Measurements from ENCODE around the gene VAT1.
A peak's percentile ranks its signal among the peaks of the same experiment; 100 is the strongest.
"Not testable (repeated sequence)": the region's sequence is repeated elsewhere in the genome, so short reads cannot be mapped to it uniquely, and the experiment has no call there.

Gene VAT1

GRCh38 chr17:43021741-43022512 lies at the start of gene VAT1:
TSS of gene VAT1 (minus strand) at chr17:43022385. CDS start at chr17:43022322, 63 bp downstream.
- peak; percentile 73 for DNase-seq

- no peak for DNase-seq
Observed at GRCh38 chr17:43070872-43071271, 48.7 kb upstream of the VAT1 start.

DNA sequence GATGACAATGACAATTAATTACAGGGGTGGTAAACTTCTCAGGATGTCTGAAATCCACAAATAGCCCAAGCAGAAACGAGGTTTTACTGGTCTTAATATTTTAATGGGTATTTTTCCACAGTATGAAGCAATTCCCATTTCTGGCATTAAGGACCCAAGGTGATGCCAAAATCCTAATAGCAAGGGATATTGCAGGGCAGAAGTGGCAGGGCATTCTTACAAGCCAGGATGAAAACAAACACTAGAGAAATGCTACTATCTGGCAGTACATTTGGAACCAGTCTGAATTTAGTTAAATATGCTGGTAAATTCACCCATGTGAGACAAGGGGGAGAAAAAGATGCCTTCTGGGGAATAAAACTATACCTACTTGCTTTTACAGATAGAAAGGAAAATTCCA lies 48.1 kb upstream of the VAT1 start:
- no peak for DNase-seq

DNA sequence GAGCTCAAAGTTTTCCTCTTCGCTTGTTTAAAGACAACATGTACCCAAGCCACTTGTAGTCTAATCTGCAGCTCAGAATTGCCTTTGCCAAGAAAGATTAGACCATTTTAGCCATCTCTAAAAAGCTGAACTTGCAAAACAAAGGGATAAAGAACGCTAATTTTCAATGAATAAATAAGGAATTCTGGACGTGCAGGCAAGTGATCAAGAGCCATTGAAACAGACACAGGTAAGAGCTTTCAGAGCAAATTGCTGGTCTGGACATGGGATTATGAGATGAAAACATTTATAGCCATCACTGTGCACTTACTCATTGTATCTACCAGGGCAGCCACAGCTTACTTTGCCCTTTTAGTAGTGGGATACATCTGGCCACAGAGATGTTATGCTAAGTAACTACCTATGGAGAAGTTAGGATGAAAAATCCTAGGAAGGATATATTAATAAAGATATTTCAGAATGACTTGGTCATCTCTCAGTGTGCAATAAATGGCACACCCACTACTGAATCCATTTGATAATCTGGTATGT lies 47.2 kb upstream of the VAT1 start:
- DNase-seq, result no peak

DNA sequence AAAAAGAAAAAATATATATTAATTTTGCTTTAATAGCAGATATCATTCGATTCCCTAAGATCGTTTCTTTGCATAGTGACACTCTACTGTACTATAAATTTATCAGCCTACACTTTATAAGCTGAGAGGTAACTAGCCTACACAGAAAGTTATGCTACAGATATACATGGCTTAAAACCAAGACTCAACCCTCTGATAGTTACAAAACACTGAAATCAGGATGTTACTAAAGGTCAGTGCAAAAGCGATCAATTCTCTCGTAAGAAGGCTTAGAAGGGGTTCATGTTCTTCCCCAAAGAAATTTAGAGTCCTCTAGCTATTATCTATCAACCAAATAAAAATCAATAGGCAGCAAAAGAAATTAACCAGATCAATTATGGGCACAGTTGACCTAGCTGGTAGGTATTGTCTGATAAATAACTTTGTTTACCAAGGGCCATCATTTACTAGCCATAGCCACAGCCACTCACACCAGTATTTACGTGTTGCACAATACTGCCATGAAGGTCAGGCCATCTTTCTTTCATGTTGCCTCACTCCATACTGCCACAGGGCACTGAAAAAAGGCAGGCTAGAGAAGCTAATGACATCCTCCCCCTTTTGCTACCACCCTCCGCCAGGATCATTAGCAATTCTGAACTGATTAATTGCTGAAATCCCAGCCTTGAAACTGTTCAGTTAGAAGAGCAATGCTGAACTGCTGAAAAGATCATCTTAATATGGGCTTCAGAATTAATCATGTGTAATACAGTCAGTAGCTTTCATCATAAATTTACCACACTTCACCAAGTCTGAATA lies 46.6 kb upstream of the VAT1 start:
- DNase-seq, result no peak

- DNase-seq, result no peak
Observed at GRCh38 chr17:43062984-43063638, 40.9 kb upstream of the VAT1 start.

DNA sequence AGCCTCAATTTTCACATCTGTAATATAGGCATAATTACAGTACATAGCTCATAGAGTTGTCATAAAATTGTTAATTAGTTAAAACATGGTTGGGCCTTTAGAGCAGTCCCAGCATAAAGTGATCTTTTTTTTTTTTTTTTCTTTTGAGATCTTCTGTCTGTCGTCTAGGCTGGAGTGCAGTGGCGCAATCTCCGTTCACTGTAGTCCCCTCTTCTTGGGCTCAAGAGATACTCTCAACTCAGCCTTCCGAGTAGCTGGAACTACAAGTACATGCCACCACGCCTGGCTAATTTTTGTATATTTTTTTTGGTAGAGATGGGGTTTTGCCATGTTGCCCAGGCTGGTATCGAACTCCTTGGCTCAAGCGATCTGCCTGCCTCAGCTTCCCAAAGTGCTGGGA lies 33.9 kb upstream of the VAT1 start:
- DNase-seq, result no peak

GRCh38 chr17:43053008-43053407 lies 30.8 kb upstream of the VAT1 start:
- DNase-seq, result not testable (repeated sequence)

DNA sequence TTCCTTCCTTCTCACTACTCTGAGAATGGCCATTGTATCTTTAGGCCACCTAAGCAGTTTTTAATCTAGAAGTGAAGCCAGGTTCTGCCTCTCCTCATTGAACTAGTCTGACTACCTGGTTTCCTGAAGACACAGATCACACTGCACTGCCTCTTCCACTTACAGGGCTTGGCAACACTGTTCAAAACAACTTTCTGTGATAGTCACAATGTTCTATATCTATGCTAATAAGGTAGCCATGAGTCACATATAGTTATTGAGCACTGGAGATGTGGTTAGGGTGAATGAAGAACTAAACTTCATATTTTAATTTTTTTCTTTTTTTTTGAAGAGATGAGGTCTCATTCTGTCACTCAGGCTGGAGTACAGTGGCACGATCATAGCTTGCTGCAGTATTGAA lies 29.8 kb upstream of the VAT1 start:
- DNase-seq, result no peak

DNA sequence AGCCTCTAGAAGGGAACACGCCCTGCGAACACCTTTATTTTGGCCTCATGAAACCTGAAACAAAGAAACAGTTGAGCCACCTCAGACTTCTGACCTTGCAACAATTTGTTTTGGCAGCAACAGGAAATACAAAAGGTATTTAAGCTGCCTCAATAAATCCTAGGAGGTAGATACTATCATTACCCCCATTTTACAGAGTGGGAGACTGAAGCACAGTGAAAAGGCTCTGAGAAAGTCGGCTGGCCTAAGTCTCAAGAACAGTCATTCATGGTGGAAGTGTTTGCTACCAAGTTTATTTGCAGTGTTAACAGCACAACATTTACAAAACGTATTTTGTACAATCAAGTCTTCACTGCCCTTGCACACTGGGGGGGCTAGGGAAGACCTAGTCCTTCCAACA lies 21.8 kb upstream of the VAT1 start:
- no peak for DNase-seq

- no peak for DNase-seq
Observed at GRCh38 chr17:43043307-43043706, 21.1 kb upstream of the VAT1 start.

GRCh38 chr17:43042025-43042628 lies 19.9 kb upstream of the VAT1 start:
- DNase-seq, result no peak

DNA sequence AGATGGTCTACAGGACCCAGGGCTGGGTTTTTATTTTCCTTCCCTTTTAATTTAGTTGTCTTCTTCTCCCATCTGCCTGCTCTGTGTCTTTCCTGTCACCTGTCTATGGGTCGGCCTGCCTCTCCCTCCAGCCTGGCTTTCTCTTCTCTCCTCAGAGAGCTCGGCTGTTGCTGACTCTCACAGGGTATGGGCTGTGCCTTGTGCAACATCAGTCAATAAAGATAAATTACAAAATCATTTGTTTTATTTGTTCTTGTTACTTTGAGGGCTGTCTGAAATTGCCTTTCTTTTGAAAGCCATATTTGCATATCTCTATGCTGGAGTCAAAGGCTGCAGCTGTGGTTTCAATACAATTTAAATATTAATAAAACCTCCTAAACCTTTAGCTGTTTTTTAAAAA lies 18.5 kb upstream of the VAT1 start:
- DNase-seq, result no peak

DNA sequence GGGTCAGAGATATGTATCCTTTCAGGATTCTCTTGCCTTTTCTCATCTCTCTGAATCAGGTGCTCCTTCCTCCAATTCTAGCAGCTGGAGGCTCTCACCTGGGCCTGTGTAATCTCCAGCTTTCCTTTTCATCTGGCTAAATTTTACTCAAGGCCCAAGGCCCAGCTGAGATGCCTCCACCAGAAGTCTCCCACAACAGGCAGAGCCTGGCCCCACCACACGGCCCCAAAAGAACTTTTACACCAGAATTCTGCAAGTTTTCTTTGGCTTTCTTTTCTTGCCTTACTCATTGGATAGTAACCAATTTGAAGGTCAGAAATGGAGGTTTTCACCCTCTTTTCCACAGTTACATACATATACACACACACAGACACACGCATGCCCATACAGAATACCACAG lies 17.5 kb upstream of the VAT1 start:
- DNase-seq, result no peak

DNA sequence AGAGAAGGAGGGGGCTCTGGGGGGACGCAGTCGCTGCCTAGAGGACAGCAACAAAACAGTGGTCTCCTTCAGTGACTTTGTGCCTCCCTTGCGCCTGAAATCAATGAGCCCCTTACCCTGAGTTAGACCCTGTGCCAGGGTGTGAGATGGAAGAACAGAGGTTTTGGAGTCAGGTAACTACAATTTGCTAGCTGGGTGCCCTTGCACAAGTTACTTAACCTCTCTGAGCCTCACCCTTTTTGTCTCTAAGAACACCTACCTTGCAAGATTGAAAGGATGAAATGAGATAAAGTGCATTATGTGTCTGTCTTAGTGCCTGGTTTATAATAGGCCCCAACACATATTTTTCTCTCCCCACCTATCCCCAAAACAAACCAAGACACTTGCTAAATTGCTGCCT lies 12.7 kb upstream of the VAT1 start:
- DNase-seq, result no peak

DNA sequence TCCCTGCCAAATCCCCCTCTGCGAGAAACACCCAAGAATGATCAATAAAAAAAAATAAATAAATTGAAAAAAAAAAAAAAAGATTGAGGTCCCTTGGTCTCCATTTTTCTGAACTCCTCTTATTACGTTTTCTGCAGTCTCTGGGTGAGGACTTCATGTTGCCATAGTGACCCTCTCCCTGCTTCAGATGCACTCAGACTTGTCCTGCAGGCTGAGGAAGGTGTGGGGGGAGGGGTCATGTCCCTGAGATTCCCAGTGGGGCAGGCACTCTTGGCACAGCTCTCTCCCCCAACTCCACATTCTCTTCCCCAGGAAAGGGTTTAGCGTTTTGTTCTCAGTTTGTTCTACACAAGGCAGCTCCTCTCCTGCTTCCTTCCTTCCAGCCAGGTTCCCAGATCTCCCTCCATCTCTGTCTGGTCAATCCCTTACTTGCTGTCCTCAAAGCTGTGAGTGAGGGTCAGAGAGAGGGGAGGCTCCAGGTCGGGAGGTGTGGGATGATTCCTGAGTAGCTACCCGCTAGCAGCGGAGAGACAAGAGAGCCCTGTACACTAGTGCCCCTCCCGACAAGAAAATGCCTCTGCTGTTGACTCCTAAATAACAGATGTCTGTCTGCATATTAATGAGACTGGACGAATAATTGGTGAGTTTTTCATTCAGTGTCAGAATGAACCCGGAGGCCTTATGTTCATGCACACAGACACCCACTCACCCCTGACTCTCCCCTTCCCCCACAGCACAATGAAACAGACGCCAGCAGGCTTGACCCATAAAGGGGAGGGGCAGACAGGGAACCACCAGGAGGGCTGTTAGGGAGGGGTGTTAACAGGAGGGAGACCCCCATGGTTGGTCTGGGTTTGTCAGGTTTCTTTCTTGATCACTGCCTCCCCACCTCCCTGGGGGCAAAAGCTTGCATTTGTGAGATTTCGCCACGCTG lies 12.0 kb upstream of the VAT1 start:
- DNase-seq, result no peak

GRCh38 chr17:43031666-43032065 lies 9.5 kb upstream of the VAT1 start:
- DNase-seq, result no peak

GRCh38 chr17:43030137-43030767 lies 8.1 kb upstream of the VAT1 start:
- DNase-seq, result no peak

DNA sequence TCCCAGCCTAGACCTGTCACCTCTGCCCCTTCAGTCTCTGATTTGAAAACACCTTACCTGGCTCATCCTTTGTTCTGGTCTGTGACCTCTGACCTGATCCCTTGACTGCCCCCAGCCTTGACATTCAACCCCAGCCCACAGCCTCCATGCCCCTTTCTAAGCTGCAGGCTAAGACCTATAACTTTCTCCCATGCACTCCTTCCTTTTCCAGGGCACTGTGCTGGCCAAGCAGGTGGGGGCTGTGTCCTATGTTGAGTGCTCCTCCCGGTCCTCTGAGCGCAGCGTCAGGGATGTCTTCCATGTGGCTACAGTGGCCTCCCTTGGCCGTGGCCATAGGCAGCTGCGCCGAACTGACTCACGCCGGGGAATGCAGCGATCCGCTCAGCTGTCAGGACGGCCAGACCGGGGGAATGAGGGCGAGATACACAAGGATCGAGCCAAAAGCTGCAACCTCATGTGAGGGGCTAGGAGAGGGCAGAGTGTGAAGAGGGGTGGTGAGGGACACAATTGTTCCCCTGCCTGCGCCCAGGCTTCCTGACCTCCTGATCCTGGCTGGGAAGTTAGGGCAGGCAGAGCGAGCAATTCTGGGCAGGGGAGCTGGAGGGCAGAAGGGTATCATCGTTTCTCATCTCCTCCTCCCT lies 6.2 kb upstream of the VAT1 start:
- no peak for DNase-seq

- DNase-seq, result no peak
Observed at GRCh38 chr17:43027091-43028032, 5.2 kb upstream of the VAT1 start.

Measured in activated naive CD4-positive, alpha-beta T cell treated with Interleukin-2 at 50 U/mL for 16 hours (primary cell).